Heart left ventricle (tissue), 16 donors: ENCODE measurements around the gene TRRAP. TPM values are rescaled to one million over a fixed set of nuclear protein-coding genes. Genes with fewer than 3 reads are reported as not detected.
"Not testable (repeated sequence)": the region's sequence is repeated elsewhere in the genome, so short reads cannot be mapped to it uniquely, and the experiment has no call there.

ENCODE experiments used
- ATAC-seq, 4 donors: fragments of 200-7000 bp; cut with Tn5 transposase; one replicate each; pipeline ENCODE4 v1.9.1; 2020 to 2022; ENCODE audit warnings: moderate library complexity in 4 of 4, mild to moderate bottlenecking in 3 of 4, moderate number of reproducible peaks in 1 of 4
- DNase-seq, 5 donors: peaks; one replicate each; pipeline ENCODE4 v3.0.0-alpha.2; 2020
- H3K27ac ChIP-seq, 12 donors: fragments of 200-600 bp; sonication (generic) in 4 of 12; one replicate each; pipeline versions ENCODE4 v1.5.0 to v1.8.0; 2016 to 2022; ENCODE audit warnings: mild to moderate bottlenecking in 2 of 12
- H3K27me3 ChIP-seq, 9 donors: fragments of 200-600 bp; sonication (generic) in 2 of 9; one replicate each; pipeline versions ENCODE4 v1.5.1 to v1.8.0; 2016 to 2022; ENCODE audit warnings: mild to moderate bottlenecking in 3 of 9
- H3K36me3 ChIP-seq, 9 donors: fragments of 200-600 bp; sonication (generic) in 2 of 9; one replicate each; pipeline versions ENCODE4 v1.5.0 to v1.8.0; 2018 to 2022; ENCODE audit warnings: mild to moderate bottlenecking in 2 of 9
- H3K4me1 ChIP-seq, 12 donors: fragments of 200-600 bp; sonication (generic) in 4 of 12; one replicate each; pipeline versions ENCODE4 v1.5.0 to v1.8.0; 2016 to 2022; ENCODE audit warnings: mild to moderate bottlenecking in 3 of 12
- H3K4me3 ChIP-seq, 12 donors: fragments of 200-600 bp; sonication (generic) in 4 of 12; one replicate each; pipeline versions ENCODE4 v1.5.0 to v1.8.0; 2017 to 2022; ENCODE audit warnings: mild to moderate bottlenecking in 9 of 12, moderate library complexity in 4 of 12
- H3K9me3 ChIP-seq, 12 donors: fragments of 200-600 bp; sonication (generic) in 4 of 12; one replicate each; pipeline versions ENCODE4 v1.5.0 to v1.8.0; 2016 to 2022; ENCODE audit warnings: mild to moderate bottlenecking in 1 of 12
- POLR2A ChIP-seq, 2 donors: fragments of 450-650 bp; IDR thresholded peaks; one replicate each; pipeline ENCODE4 v1.6.1; 2017; ENCODE audit warnings: antibody characterized with exemption in 2 of 2, mild to moderate bottlenecking in 2 of 2, moderate library complexity in 2 of 2
- WGBS, 4 donors: extraction: QIAGEN DNeasy Blood & Tissue Kit in 2 of 4; methylation state at CpG; one replicate each; pipeline versions ENCODE4 v1.1.5 to v1.1.7; 2013 to 2018; 5-methylcytosine and 5-hydroxymethylcytosine counted together
- intact Hi-C, 10 donors: fragments of 100-400 bp; cut with DNase I; formaldehyde crosslinking; loops; one replicate each; pipeline versions ENCODE4 v1.11.1 to v1.14.2; 2022
- polyA plus RNA-seq, 2 donors: library from polyadenylated mRNA; stranded (reverse); fragments of 200-250 nt; gene quantifications; one replicate each; pipeline ENCODE4 v1.2.3, GENCODE V29; 2013
- total RNA-seq, 9 donors: library from RNA; depleted of rRNA in 2 of 9; stranded (reverse); fragments of >200 nt in 2 of 9; fragmentation: NEBNext Ultra II Directional in 3 of 9; extraction: Animal tissue kit (Norgen Biotek cat#: 25700) in 3 of 9; gene quantifications; one replicate each; pipeline versions ENCODE4 v1.1.0 to v1.2.4, GENCODE V29; 2016 to 2023
- TF ChIP-seq, protein P1 (sequence below), 12 donors: fragments of 200-600 bp; sonication (generic) in 4 of 12; IDR thresholded peaks; one replicate each; pipeline versions ENCODE4 v1.5.0 to v1.8.0; 2018 to 2022; ENCODE audit warnings: antibody characterized with exemption in 12 of 12, mild to moderate bottlenecking in 5 of 12
- donor health status: ischemic (EF 13 %, LVEDD 7.1; RV severe dilation, severe dysfunction).
- donor health status: healthy with polysubstance abuse.
- donor health status: DM: no; HTN: yes; CAD: no.
- donor health status: DM: no; HTN: no; CAD: no.
- donor health status: ischemic (EF 25% LVEDD 6.9; RV normal size, moderate dysfunction).
- donor health status: ischemic (EF 25% LVEDD 5.7; RV mildly dilated, moderate dysfunction).
- donor health status: healthy.
- donor health status: DM: yes; HTN: yes; CAD: no.
- donor health status: ischemic (EF 35%, LVEDD 5.7; RV mildly dilated, moderate dysfunction).
- donor health status: nonischemic (EF 11% LVEDD 7.7; RV severe dilation, severe dysfunction).
- donor health status: DM: yes; HTN: yes; CAD: no.
- donor health status: PGD.
- donor health status: ischemic (EF 29% LVEDD 5.4; RV normal size, mild dysfunction).
- donor health status: nonischemic (EF 23%, LVEDD 6.1; RV moderate dilation, normal function).

The TRRAP gene
- total and polyA plus RNA-seq, 11 donors: 9.2 to 29.6 (median 21.6) TPM

DNA sequence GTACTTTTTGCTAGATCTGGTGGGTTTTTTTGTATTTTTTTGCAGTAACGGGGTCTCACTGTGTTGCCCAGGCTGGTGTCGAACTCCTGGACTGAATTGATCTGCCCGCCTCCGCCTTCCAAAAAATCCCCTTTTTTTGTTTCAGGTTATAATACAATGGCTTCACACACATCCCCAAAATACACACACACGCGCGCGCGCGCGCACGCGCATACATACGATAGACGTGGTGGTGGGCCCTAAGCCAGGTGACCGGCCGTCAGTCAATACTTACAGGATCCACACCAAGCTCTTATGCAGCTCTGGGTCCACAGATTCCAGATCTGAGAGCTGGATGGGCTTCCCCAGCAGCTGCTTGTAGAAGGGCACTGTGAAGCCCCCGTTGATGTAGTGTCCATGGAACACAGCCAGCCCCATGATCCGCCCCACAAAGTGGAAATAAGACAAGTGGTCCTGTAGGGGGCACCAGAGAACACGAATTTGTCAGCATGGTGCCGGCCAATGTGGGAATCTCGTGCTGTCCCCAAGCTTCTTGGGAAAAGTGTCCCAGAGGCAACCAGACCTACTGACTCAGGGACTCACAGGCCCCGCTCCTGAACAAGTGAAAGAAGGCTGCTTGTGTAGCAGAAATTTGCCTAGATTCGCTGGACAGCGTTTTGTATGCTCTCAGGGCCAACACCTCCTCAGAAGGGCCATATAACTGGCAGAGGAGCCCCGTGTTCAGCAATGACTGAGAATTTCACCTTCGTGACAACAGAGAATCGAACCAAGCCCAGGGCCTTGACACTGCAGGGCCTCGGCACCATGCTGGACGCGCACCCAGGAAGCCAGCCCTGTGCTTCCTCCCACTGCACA is 162.0 kb downstream of the TRRAP start:
- TF ChIP-seq, protein P1, sequence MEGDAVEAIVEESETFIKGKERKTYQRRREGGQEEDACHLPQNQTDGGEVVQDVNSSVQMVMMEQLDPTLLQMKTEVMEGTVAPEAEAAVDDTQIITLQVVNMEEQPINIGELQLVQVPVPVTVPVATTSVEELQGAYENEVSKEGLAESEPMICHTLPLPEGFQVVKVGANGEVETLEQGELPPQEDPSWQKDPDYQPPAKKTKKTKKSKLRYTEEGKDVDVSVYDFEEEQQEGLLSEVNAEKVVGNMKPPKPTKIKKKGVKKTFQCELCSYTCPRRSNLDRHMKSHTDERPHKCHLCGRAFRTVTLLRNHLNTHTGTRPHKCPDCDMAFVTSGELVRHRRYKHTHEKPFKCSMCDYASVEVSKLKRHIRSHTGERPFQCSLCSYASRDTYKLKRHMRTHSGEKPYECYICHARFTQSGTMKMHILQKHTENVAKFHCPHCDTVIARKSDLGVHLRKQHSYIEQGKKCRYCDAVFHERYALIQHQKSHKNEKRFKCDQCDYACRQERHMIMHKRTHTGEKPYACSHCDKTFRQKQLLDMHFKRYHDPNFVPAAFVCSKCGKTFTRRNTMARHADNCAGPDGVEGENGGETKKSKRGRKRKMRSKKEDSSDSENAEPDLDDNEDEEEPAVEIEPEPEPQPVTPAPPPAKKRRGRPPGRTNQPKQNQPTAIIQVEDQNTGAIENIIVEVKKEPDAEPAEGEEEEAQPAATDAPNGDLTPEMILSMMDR (IDR thresholded peaks at IDR 0.05): peak; percentile 68 to 85 (median 76)
- TF ChIP-seq POLR2A (IDR thresholded peaks at IDR 0.05): no peak
- Histone ChIP-seq H3K36me3 (peaks cover 4 to 100% (median 93%) of the 10 kb centered on the region in 9 donors), H3K4me3 (no peak overlapping the region), H3K27me3 (no peaks in the 10 kb centered on the region), H3K9me3 (no peaks in the 10 kb centered on the region), H3K4me1 (peaks cover 0 to 34% (median 4%) of the 10 kb centered on the region in 12 donors), H3K27ac (peak overlapping the region in 11 of 12 donors; percentile 32 to 70 (median 46))
- intact Hi-C loops: loop anchor here (1.0 to 10.0 kb wide), 6 partner anchors 102 to 273 kb away; partner anchors contain the start of gene SMURF1 (in 8 of the 10)
- DNase-seq (peak; percentile 78 to 91 (median 85)), ATAC-seq (peak; percentile 74 to 84 (median 82))
- WGBS, 4 donors: 67 to 73% (median 72%) methylated on average over 31 of the region's 31 CpGs

DNA sequence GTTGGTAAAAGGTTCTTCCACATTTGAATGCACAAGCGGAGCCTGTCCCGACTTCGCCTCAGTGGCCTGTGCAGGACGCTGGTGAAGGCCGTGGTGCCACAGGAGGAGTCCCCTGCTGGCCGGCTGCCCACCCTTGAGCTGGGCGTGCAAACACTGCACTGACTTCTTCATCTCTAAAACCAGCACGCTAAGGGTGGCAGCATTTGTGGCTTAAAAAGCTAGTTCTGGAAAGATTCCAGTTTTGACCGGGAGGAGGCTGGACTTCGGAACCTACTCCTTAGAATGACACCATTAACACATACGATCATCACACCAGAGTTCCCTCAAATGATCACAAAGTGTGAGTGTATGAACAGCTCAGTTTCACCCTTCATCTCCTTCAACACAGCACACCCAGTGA is 163.2 kb downstream of the TRRAP start:
- intact Hi-C loops: loop anchor here in 9 of 10 donors (2.0 to 10.0 kb wide), 4 partner anchors 101 to 271 kb away; partner anchors contain the start of gene SMURF1 (in 8 of the 9)
- ATAC-seq (no peak), DNase-seq (no peak)
- H3K36me3 ChIP-seq: peaks cover 4 to 99% (median 93%) of the 10 kb centered on the region in 9 donors
- no peak overlapping the region for H3K4me3 ChIP-seq
- no peaks in the 10 kb centered on the region for H3K9me3 ChIP-seq
- H3K4me1 ChIP-seq: peaks cover 0 to 33% (median 4%) of the 10 kb centered on the region in 12 donors
- peak overlapping the region in 1 of 12 donors; percentile 33 for H3K27ac ChIP-seq
- TF ChIP-seq, protein P1 (IDR thresholded peaks at IDR 0.05): no peak
- no peak for TF ChIP-seq POLR2A (IDR thresholded peaks at IDR 0.05)
- no peaks in the 10 kb centered on the region for H3K27me3 ChIP-seq
- WGBS, 4 donors: 76 to 87% (median 82%) methylated on average over 11 of the region's 11 CpGs

DNA sequence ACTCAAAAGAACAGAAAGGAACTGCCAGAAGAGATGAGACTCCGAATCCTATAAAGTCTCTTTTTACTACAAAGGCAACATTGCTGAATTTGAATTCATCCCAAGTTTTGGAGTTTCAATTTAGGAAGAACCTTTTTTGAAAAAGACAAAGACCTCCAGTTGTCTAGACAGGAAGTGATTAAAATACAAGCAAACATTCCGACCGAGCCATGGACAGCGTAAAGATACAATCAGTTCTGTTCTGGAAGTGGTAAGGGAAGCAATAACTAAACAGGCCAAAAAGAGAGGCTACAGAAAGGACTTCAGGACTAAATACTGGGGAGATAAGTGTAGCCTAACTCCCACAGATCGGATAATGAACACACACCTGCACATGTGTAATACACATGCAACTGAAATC is 164.6 kb downstream of the TRRAP start:
- Histone ChIP-seq H3K4me3 (no peak overlapping the region), H3K4me1 (peaks cover 0 to 30% (median 4%) of the 10 kb centered on the region in 12 donors), H3K9me3 (no peaks in the 10 kb centered on the region), H3K27me3 (no peaks in the 10 kb centered on the region), H3K27ac (peak overlapping the region in 4 of 12 donors; percentile 6 to 30 (median 22)), H3K36me3 (peaks cover 4 to 98% (median 93%) of the 10 kb centered on the region in 9 donors)
- intact Hi-C loops: loop anchor here in 8 of 10 donors (2.0 to 10.0 kb wide), 3 partner anchors 99 to 270 kb away; partner anchors contain the start of gene SMURF1 (in 8 of the 8)
- TF ChIP-seq, protein P1 (IDR thresholded peaks at IDR 0.05): no peak
- TF ChIP-seq POLR2A (IDR thresholded peaks at IDR 0.05): no peak
- WGBS, 4 donors: 51 to 61% (median 52%) methylated on average over 5 of the region's 5 CpGs
- DNase-seq (no peak), ATAC-seq (peak in 1 of 4 donors; percentile 15)

DNA sequence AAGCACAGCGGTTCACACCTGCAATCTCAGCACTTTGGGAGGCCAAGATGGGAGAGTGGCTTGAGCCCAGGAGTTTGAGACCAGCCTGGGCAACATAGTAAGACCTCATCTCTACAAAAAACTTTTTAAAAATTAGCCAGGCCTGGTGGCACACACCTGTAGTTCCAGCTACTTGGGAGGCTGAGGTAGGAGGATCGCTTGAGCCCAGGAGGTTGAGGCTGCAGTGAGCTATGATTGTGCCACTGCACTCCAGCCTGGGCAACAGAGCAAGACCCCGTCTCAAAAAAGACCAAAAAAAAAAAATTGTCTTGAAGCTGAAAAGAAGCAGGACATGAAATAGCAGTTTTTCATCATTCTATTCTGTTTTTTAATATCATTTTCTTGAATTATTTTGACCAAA is 166.5 kb downstream of the TRRAP start:
- H3K27me3 ChIP-seq, H3K9me3 ChIP-seq, H3K4me3 ChIP-seq, H3K27ac ChIP-seq, DNase-seq, ATAC-seq: not testable (repeated sequence)
- intact Hi-C loops: loop anchor here (1.0 to 10.0 kb wide), 3 partner anchors 97 to 266 kb away; partner anchors contain the start of gene SMURF1 (in 10 of the 10)
- 91 to 99% (median 94%) methylated on average over 3 of the region's 3 CpGs for WGBS, 4 donors
- H3K36me3 ChIP-seq: peaks cover 4 to 98% (median 93%) of the 10 kb centered on the region in 9 donors
- H3K4me1 ChIP-seq: peaks cover 0 to 30% (median 4%) of the 10 kb centered on the region in 12 donors

DNA sequence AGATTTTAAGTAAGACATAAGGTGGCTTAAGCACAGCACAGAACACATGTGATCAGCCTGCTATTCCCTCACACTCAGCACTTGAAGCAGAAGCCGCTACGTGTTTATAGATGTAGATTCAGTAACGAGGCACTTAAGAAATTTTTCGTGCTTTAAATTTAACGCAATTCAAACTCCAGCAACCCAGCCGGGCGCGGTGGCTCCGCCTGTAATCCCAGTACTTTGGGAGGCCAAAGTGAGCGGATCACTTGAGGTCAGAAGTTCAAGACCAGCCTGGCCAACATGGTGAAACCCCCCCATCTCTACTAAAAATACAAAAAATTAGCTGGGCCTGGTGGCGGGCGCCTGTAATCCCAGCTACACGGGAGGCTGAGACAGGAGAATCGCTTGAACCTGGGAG is 167.9 kb downstream of the TRRAP start:
- not testable (repeated sequence) for H3K27ac ChIP-seq, H3K27me3 ChIP-seq, H3K9me3 ChIP-seq, DNase-seq, ATAC-seq, H3K4me3 ChIP-seq
- H3K4me1 ChIP-seq: peaks cover 0 to 17% (median 0%) of the 10 kb centered on the region in 12 donors
- intact Hi-C loops: loop anchor here in 6 of 10 donors (5.0 to 10.0 kb wide), 2 partner anchors 96 to 99 kb away; partner anchors contain the start of gene SMURF1 (in 6 of the 6)
- WGBS, 4 donors: 86 to 90% (median 88%) methylated on average over 14 of the region's 14 CpGs
- peaks cover 4 to 99% (median 95%) of the 10 kb centered on the region in 9 donors for H3K36me3 ChIP-seq
